Gastroesophageal sphincter (tissue), 4 donors: ENCODE results near the gene DOCK4. TPM values are rescaled to one million over a fixed set of nuclear protein-coding genes. Genes with fewer than 3 reads are reported as not detected.

Experiments used
- ATAC-seq: fragments of 150-250 bp; one replicate; pipeline ENCODE4 v1.9.1; 2016; ENCODE audit warnings: mild to moderate bottlenecking, moderate library complexity
- H3K27ac ChIP-seq, 4 donors: fragments of 200-600 bp; sonication (generic) in 3 of 4; 1 replicate in 3 of 4; 2 replicates in 1 of 4; pipeline ENCODE4 v1.5.1; 2016 to 2019
- H3K27me3 ChIP-seq: fragments of 200-600 bp; sonication (generic); one replicate; pipeline ENCODE4 v1.5.1; 2019
- H3K36me3 ChIP-seq, 2 donors: fragments of 200-600 bp; sonication (generic); one replicate each; pipeline ENCODE4 v1.5.1; 2019; ENCODE audit warnings: control low read depth in 1 of 2
- H3K4me1 ChIP-seq, 3 donors: fragments of 200-600 bp; sonication (generic); 1 replicate in 2 of 3; 2 replicates in 1 of 3; pipeline ENCODE4 v1.5.1; 2016 to 2019; ENCODE audit warnings: control low read depth in 2 of 3
- H3K4me3 ChIP-seq, 2 donors: fragments of 200-600 bp; sonication (generic); one replicate each; pipeline ENCODE4 v1.5.1; 2019; ENCODE audit warnings: mild to moderate bottlenecking in 1 of 2, moderate library complexity in 1 of 2
- H3K9me3 ChIP-seq, 3 donors: fragments of 200-600 bp; sonication (generic); one replicate each; pipeline ENCODE4 v1.5.1; 2017 to 2019; ENCODE audit warnings: control low read depth in 2 of 3
- EP300 ChIP-seq: sonication (generic); formaldehyde crosslinking; IDR thresholded peaks from one replicate; pipeline ENCODE4 v1.6.1; 2017; ENCODE audit warnings: antibody characterized with exemption, mild to moderate bottlenecking
- POLR2A ChIP-seq, 2 donors: fragments of 450-650 bp; IDR thresholded peaks; one replicate each; pipeline ENCODE4 v1.6.1; 2017; ENCODE audit warnings: antibody characterized with exemption in 2 of 2, mild to moderate bottlenecking in 2 of 2, moderate library complexity in 1 of 2
- POLR2AphosphoS5 ChIP-seq: sonication (generic); formaldehyde crosslinking; IDR thresholded peaks from one replicate; pipeline ENCODE4 v1.6.1; 2017; ENCODE audit warnings: antibody characterized with exemption
- WGBS, 2 donors: methylation state at CpG; one replicate each; pipeline ENCODE4 v1.1.5; 2018; ENCODE audit warnings: low coverage in 1 of 2; 5-methylcytosine and 5-hydroxymethylcytosine counted together
- total RNA-seq, 4 donors: library from RNA; depleted of rRNA; stranded (reverse); fragments of >200 nt; gene quantifications; one replicate each; pipeline ENCODE4 v1.1.0, GENCODE V29; 2016
- TF ChIP-seq, protein P1 (sequence below), 4 experiments: fragments of 200-600 bp in 2 of 4; fragments of 450-650 bp in 2 of 4; sonication (generic) in 1 of 4; IDR thresholded peaks; one replicate each; pipeline ENCODE4 v1.5.1; 2017 to 2019; ENCODE audit warnings: antibody characterized with exemption in 4 of 4, mild to moderate bottlenecking in 2 of 4, moderate library complexity in 2 of 4

The DOCK4 gene
- total RNA-seq, 4 donors from 2014 or later = 14.0 to 34.1 (median 24.2) TPM

DNA sequence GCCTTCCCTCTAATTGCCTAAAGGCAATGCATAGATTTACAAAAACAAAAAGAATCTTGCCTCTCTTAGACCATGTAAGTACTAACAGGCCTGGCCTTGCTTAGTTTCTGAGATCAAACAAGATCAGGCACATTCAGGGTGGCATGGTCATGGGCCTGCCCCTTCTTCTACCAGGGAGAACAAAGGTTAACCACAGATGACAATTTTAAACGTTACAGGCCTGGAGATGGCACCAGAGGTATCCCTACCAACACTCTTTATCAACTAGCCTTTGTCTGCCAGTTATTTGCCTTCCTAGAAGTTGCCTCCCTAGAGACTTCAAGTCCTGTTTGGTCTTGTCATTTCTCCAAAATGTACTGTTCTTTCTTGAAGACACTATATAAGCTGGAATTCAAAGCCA is 252.6 kb downstream of the DOCK4 start:
- no peak for ATAC-seq
- H3K27me3 ChIP-seq = no peaks in the 10 kb centered on the region
- peaks cover 0 to under 1% (median 0%) of the 10 kb centered on the region in 3 donors for H3K4me1 ChIP-seq
- no peak overlapping the region for H3K4me3 ChIP-seq
- WGBS, 2 donors = 0 to 38% methylated on average over 1 of the region's 1 CpG
- no peak for TF ChIP-seq POLR2AphosphoS5
- no peak for TF ChIP-seq EP300
- no peak for TF ChIP-seq POLR2A (IDR thresholded peaks at IDR 0.05)
- TF ChIP-seq, protein P1, sequence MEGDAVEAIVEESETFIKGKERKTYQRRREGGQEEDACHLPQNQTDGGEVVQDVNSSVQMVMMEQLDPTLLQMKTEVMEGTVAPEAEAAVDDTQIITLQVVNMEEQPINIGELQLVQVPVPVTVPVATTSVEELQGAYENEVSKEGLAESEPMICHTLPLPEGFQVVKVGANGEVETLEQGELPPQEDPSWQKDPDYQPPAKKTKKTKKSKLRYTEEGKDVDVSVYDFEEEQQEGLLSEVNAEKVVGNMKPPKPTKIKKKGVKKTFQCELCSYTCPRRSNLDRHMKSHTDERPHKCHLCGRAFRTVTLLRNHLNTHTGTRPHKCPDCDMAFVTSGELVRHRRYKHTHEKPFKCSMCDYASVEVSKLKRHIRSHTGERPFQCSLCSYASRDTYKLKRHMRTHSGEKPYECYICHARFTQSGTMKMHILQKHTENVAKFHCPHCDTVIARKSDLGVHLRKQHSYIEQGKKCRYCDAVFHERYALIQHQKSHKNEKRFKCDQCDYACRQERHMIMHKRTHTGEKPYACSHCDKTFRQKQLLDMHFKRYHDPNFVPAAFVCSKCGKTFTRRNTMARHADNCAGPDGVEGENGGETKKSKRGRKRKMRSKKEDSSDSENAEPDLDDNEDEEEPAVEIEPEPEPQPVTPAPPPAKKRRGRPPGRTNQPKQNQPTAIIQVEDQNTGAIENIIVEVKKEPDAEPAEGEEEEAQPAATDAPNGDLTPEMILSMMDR (IDR thresholded peaks at IDR 0.05) = peak in 1 of 4 experiments; percentile 13
- no peak overlapping the region for H3K27ac ChIP-seq
- no peaks in the 10 kb centered on the region for H3K36me3 ChIP-seq
- H3K9me3 ChIP-seq = no peaks in the 10 kb centered on the region

DNA sequence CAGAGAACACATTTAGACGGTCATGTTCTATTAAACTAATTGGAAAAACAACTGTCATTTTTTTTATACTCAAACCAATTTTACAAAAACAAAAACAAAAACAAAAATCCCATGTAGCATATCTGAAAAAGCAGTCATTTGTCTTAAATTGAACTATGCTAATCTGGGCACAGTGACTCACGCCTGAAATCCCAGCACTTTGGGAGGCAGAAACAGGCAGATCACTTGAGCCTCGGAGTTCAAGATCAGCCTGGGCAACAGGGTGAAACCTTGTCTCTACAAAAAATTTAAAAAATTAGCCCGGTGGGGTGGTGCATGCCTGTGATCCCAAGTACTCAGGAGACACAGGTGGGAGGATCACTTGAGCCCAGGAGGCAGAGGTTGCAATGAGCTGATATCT is 253.4 kb downstream of the DOCK4 start:
- WGBS, 2 donors = 80 to 84% methylated on average over 1 to 3 of the region's 4 CpGs
- H3K27ac ChIP-seq = no peak overlapping the region
- TF ChIP-seq, protein P1 (IDR thresholded peaks at IDR 0.05) = no peak
- no peak for TF ChIP-seq EP300

DNA sequence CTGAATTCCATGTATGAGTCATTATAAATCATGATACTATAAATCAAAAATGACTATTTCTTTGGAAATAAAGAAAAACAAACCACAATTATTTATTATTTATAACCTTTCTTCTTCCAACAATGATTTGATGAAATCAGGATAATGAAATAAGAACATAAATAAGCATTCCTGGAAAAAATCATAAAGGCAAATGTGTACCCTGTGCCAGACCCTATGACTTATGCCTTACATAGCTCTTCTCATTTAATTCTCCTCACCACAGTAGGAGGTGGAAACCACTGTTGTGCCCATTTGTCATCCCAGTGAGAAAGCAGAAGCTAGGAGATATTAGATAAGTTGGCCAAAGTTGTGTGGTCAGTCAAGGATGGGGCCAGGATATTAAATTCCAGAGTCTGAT is 255.1 kb downstream of the DOCK4 start:
- ATAC-seq = no peak
- TF ChIP-seq, protein P1 (IDR thresholded peaks at IDR 0.05) = no peak
- TF ChIP-seq POLR2AphosphoS5 = no peak
- no peak for TF ChIP-seq POLR2A (IDR thresholded peaks at IDR 0.05)
- no peak for TF ChIP-seq EP300
- no peaks in the 10 kb centered on the region for H3K27me3 ChIP-seq
- no peaks in the 10 kb centered on the region for H3K4me1 ChIP-seq
- no peak overlapping the region for H3K27ac ChIP-seq
- no peaks in the 10 kb centered on the region for H3K9me3 ChIP-seq
- peaks cover 0 to 7% of the 10 kb centered on the region in 2 donors for H3K36me3 ChIP-seq
- H3K4me3 ChIP-seq = no peak overlapping the region

More for the DNA sequence above, 253.4 kb downstream of the DOCK4 start:
- H3K4me1 ChIP-seq = no peaks in the 10 kb centered on the region
- no peak for ATAC-seq
- no peaks in the 10 kb centered on the region for H3K27me3 ChIP-seq
- H3K4me3 ChIP-seq = no peak overlapping the region
- no peaks in the 10 kb centered on the region for H3K9me3 ChIP-seq
- H3K36me3 ChIP-seq = peaks cover 0 to 7% of the 10 kb centered on the region in 2 donors

DNA sequence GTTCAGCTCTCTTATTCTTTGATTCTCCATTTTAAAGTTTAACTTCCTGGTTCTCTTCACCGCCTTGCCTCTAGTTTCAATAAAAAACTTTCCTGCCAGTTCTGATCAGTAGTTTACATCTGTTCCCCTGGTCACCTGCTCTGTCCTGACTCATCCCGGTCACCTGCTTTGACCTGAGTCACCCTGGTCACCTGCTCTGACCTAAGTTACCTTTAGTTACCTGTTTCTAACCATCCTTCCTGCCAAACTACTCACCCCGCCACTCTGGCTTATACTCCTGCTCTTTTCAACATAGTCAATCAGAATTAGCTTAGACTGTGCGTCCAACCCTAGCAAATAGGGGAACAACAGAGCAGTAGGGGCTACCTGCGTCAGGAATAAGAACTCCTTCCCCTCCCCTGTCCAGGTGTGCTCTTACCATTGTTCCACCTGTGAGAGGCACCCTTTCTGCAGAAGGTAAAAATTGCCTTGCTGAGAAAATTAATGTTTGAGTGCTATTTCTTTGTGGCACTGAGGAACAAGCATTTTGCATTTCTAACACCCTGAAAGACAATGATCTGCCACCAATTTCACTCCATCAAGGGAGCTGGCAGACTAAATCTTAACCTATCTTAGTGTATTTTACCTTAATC is 263.6 kb downstream of the DOCK4 start:
- H3K4me1 ChIP-seq = no peaks in the 10 kb centered on the region
- no peak for ATAC-seq
- H3K9me3 ChIP-seq = peaks cover 0 to 26% (median 0%) of the 10 kb centered on the region in 3 donors
- no peak overlapping the region for H3K27ac ChIP-seq
- H3K36me3 ChIP-seq = peaks cover 0 to 52% of the 10 kb centered on the region in 2 donors
- 100% methylated on average over 4 to 5 of the region's 5 CpGs for WGBS, 2 donors
- TF ChIP-seq, protein P1 (IDR thresholded peaks at IDR 0.05) = no peak
- no peak overlapping the region for H3K4me3 ChIP-seq
- H3K27me3 ChIP-seq = no peaks in the 10 kb centered on the region

DNA sequence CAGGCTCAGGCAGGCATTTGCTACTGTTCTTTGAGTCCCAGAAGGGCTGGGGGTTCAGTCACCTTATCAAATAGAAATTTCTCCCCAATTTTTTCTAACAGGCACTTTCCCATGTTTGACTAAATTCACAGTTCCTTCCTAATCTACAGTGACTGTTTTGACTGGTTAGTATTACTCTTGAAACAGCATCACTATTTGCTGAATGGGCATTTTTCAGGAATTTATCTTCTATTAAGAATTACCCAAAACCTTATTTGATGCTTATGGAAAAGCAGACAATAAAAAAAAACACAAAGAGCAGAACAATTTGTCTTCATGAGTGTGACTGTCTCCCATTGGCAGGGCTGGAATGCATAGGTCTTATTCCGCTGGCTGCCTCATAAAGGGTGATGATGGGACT is 269.0 kb downstream of the DOCK4 start:
- no peak overlapping the region for H3K4me3 ChIP-seq
- no peaks in the 10 kb centered on the region for H3K4me1 ChIP-seq
- no peaks in the 10 kb centered on the region for H3K27me3 ChIP-seq
- ATAC-seq = no peak
- H3K9me3 ChIP-seq = peaks cover 0 to 7% (median 0%) of the 10 kb centered on the region in 3 donors
- H3K36me3 ChIP-seq = peaks cover 0 to 34% of the 10 kb centered on the region in 2 donors
- no peak for TF ChIP-seq POLR2AphosphoS5
- TF ChIP-seq, protein P1 (IDR thresholded peaks at IDR 0.05) = no peak
- TF ChIP-seq EP300 = no peak
- TF ChIP-seq POLR2A (IDR thresholded peaks at IDR 0.05) = no peak
- H3K27ac ChIP-seq = no peak overlapping the region
- WGBS, 2 donors = 100% methylated on average over 1 of the region's 1 CpG
